Stomach (tissue), 9 donors: ENCODE measurements around the gene OR10P1. TPM values are rescaled to one million over a fixed set of nuclear protein-coding genes. Genes with fewer than 3 reads are reported as not detected.

Source experiments
- DNase-seq, 2 donors: peaks; one replicate each; pipeline versions ENCODE4 v3.0.0 to v3.0.0-alpha.2; 2013 to 2019
- H3K27ac ChIP-seq, 5 donors: fragments of 200-600 bp in 4 of 5; sonication (generic) in 4 of 5; one replicate each; pipeline ENCODE4 v1.5.1; 2013 to 2019; ENCODE audit warnings: mild to moderate bottlenecking in 1 of 5, moderate library complexity in 1 of 5
- H3K27me3 ChIP-seq, 3 donors: fragments of 200-600 bp; sonication (generic); one replicate each; pipeline ENCODE4 v1.5.1; 2017 to 2019; ENCODE audit warnings: mixed run types in 1 of 3
- H3K36me3 ChIP-seq, 4 donors: fragments of 200-600 bp; sonication (generic); 1 replicate in 3 of 4; 2 replicates in 1 of 4; pipeline ENCODE4 v1.5.1; 2016 to 2019
- H3K4me1 ChIP-seq, 4 donors: fragments of 200-600 bp; sonication (generic); one replicate each; pipeline ENCODE4 v1.5.1; 2016 to 2019
- H3K4me3 ChIP-seq, 4 donors: fragments of 200-600 bp; sonication (generic) in 3 of 4; one replicate each; pipeline ENCODE4 v1.5.1; 2016 to 2019; ENCODE audit warnings: mild to moderate bottlenecking in 1 of 4
- H3K9me3 ChIP-seq, 4 donors: fragments of 200-600 bp; sonication (generic); one replicate each; pipeline ENCODE4 v1.5.1; 2016 to 2019
- CTCF ChIP-seq, 7 experiments: fragments of 450-650 bp in 4 of 7; fragments of 200-600 bp in 3 of 7; sonication (generic) in 3 of 7; IDR thresholded peaks; one replicate each; pipeline ENCODE4 v1.5.1; 2016 to 2019; ENCODE audit warnings: antibody characterized with exemption in 7 of 7, control low read depth in 2 of 7, mild to moderate bottlenecking in 1 of 7
- EP300 ChIP-seq: sonication (generic); formaldehyde crosslinking; IDR thresholded peaks from one replicate; pipeline ENCODE4 v1.6.1; 2017; ENCODE audit warnings: antibody characterized with exemption
- POLR2A ChIP-seq, 4 donors: fragments of 450-650 bp; IDR thresholded peaks; one replicate each; pipeline ENCODE4 v1.6.1; 2016; ENCODE audit warnings: antibody characterized with exemption in 4 of 4, control low read depth in 2 of 4, mild to moderate bottlenecking in 1 of 4, moderate library complexity in 1 of 4
- POLR2AphosphoS5 ChIP-seq, 3 donors: sonication (generic); formaldehyde crosslinking; IDR thresholded peaks; one replicate each; pipeline ENCODE4 v1.6.1; 2016; ENCODE audit warnings: antibody characterized with exemption in 3 of 3
- WGBS, 5 donors: extraction: QIAGEN DNeasy Blood & Tissue Kit in 3 of 5; methylation state at CpG; one replicate each; pipeline versions ENCODE4 v1.1.5 to v1.1.7; 2013 to 2018; 5-methylcytosine and 5-hydroxymethylcytosine counted together
- intact Hi-C: fragments of 100-400 bp; cut with DNase I; formaldehyde crosslinking; loops from one replicate; pipeline ENCODE4 v1.15.1; 2023; ENCODE audit warnings: low total_unique reads
- polyA plus RNA-seq, 3 donors: library from polyadenylated mRNA; stranded (reverse); fragments of 200-250 nt; gene quantifications; one replicate each; pipeline ENCODE4 v1.2.3, GENCODE V29; 2013
- total RNA-seq, 5 donors: library from RNA; depleted of rRNA; stranded (reverse); fragments of >200 nt; gene quantifications; one replicate each; pipeline versions ENCODE4 v1.1.0 to v1.2.3, GENCODE V29; 2014 to 2016
- donor health status: healthy with polysubstance abuse.
- donor health status: Bipolar disorder and iron deficiency.
- donor health status: healthy.

Gene OR10P1
- total and polyA plus RNA-seq, 8 donors = not detected

GRCh38 chr12:55675666-55676065 lies 39.0 kb downstream of the OR10P1 start:
- 65 to 90% (median 81%) methylated on average over 8 of the region's 8 CpGs for WGBS, 5 donors
- intact Hi-C loops = no loop called here

GRCh38 chr12:55676707-55677106 lies 40.0 kb downstream of the OR10P1 start:
- peaks cover 7 to 12% (median 9%) of the 10 kb centered on the region in 4 donors for H3K4me1 ChIP-seq
- no peaks in the 10 kb centered on the region for H3K9me3 ChIP-seq
- intact Hi-C loops = no loop called here
- H3K27me3 ChIP-seq = peaks cover 0 to 6% (median 0%) of the 10 kb centered on the region in 3 donors
- no peak overlapping the region for H3K4me3 ChIP-seq
- no peak overlapping the region for H3K27ac ChIP-seq
- H3K36me3 ChIP-seq = no peaks in the 10 kb centered on the region
- no peak for DNase-seq
- TF ChIP-seq POLR2A (IDR thresholded peaks at IDR 0.05) (no peak), EP300 (no peak), CTCF (IDR thresholded peaks at IDR 0.05) (no peak), POLR2AphosphoS5 (IDR thresholded peaks at IDR 0.05) (no peak)
- 50 to 85% (median 68%) methylated on average over 6 of the region's 6 CpGs for WGBS, 5 donors

More at GRCh38 chr12:55675666-55676065, 39.0 kb downstream of the OR10P1 start:
- Histone ChIP-seq H3K4me1 (peaks cover 0 to 2% (median 0%) of the 10 kb centered on the region in 4 donors), H3K27ac (no peak overlapping the region), H3K27me3 (no peaks in the 10 kb centered on the region), H3K9me3 (no peaks in the 10 kb centered on the region), H3K36me3 (no peaks in the 10 kb centered on the region), H3K4me3 (no peak overlapping the region)
- TF ChIP-seq EP300 = no peak
- DNase-seq = no peak

- H3K27ac ChIP-seq = no peak overlapping the region
- intact Hi-C loops = no loop called here
- 86 to 91% (median 89%) methylated on average over 5 of the region's 5 CpGs for WGBS, 5 donors
- H3K27me3 ChIP-seq = peaks cover 0 to 15% (median 0%) of the 10 kb centered on the region in 3 donors
- no peak overlapping the region for H3K4me3 ChIP-seq
- no peaks in the 10 kb centered on the region for H3K9me3 ChIP-seq
- H3K36me3 ChIP-seq = peaks cover 0 to 2% (median under 1%) of the 10 kb centered on the region in 4 donors
- DNase-seq = no peak
- peaks cover 13 to 23% (median 17%) of the 10 kb centered on the region in 4 donors for H3K4me1 ChIP-seq
- TF ChIP-seq POLR2A (IDR thresholded peaks at IDR 0.05) (no peak), CTCF (IDR thresholded peaks at IDR 0.05) (no peak), EP300 (no peak), POLR2AphosphoS5 (IDR thresholded peaks at IDR 0.05) (no peak)
Observed at GRCh38 chr12:55679691-55680090, 43.0 kb downstream of the OR10P1 start.

GRCh38 chr12:55681142-55682077 lies 44.7 kb downstream of the OR10P1 start:
- 7 to 17% (median 10%) methylated on average over 13 to 17 of the region's 17 CpGs for WGBS, 5 donors
- H3K36me3 ChIP-seq = peaks cover 0 to 19% (median 2%) of the 10 kb centered on the region in 4 donors
- DNase-seq = peak; percentile 71 to 89
- intact Hi-C loops = no loop called here
- peaks cover 0 to 15% (median 0%) of the 10 kb centered on the region in 3 donors for H3K27me3 ChIP-seq
- H3K4me1 ChIP-seq = peaks cover 13 to 23% (median 17%) of the 10 kb centered on the region in 4 donors
- H3K27ac ChIP-seq = peak overlapping the region in 3 of 5 donors; percentile 28 to 64 (median 51)
- peak in 3 of 7 experiments; percentile 11 to 40 (median 34) for TF ChIP-seq CTCF (IDR thresholded peaks at IDR 0.05)
- no peak for TF ChIP-seq EP300
- TF ChIP-seq POLR2AphosphoS5 (IDR thresholded peaks at IDR 0.05) = peak in 2 of 3 donors; percentile 17 to 39
- peak overlapping the region; percentile 9 to 41 (median 30) for H3K4me3 ChIP-seq
- H3K9me3 ChIP-seq = no peaks in the 10 kb centered on the region
